Measurements from ENCODE around the gene ZNRF2.

The ZNRF2 gene

DNA sequence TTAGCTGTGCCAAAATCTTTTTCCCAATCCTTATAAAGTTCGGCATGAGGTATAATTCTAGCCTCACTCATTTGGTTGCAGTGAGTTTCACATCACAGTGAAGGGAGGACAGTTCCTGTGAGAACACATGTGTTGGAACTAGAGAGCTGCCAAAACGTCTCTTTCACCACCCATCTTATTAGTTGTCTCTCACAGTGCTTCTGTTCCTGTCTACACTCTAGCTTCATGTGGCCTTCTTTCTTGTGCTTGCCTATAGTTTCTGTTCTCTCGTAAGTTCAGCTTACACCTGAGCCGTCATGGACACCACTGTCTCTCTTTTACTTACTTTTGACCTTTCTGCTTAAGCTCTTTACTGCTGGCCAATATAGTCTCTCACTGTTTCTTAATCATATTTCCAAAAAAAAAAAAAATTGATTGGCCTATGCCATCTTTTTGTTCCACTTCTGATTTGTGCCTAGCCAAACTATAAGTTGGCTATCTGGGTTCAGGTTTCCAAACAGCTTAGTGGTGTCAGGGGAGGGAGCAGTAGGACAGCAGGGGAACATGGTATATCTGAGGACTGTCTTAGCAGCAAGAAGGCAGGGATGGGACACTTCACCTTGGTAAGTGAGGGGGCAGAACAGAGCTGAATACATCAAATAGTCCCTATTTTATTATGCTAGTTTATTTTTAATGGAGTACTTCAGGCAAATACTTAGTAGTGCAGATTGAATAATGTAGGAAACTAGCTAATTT is 38.0 kb downstream of the ZNRF2 start:
- peak; percentile 80 for TF ChIP-seq MAX (IDR thresholded peaks at IDR 0.05; ENCODE audit: low read depth, low read length)
- no peak for TF ChIP-seq CTCF (IDR thresholded peaks at IDR 0.05; ENCODE audit: low read depth, low read length)
- TF ChIP-seq MYC (IDR thresholded peaks at IDR 0.05; ENCODE audit: low read depth, low read length): peak; percentile 46; the same call in 1 of the 2 replicates
- no peak for TF ChIP-seq POLR2A (IDR thresholded peaks at IDR 0.05; ENCODE audit: extremely low read depth, insufficient read length)
- peak; percentile 77 for DNase-seq (ENCODE audit: low read depth)
- H3K4me3 ChIP-seq (ENCODE audit: low read depth, low read length): peak overlapping the region; percentile 65

DNA sequence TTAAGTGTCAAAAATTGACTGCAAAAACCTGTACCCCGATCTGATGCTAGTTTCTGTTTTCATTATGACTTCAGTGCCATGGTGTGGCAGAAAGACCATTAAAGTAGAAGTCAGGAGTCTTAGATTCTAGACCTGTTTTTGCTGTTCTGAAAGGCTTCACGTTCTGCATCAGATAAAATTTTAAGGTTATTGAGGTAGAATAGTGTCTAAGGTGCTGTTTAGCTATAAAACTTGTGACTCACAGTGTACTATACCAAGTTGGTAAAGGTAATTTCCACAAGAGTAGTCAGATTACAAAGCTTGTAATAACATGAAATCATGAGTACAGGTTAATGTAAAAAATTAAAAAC is 38.6 kb downstream of the ZNRF2 start:
- no peak for TF ChIP-seq MYC (IDR thresholded peaks at IDR 0.05; ENCODE audit: low read depth, low read length)
- TF ChIP-seq CTCF (IDR thresholded peaks at IDR 0.05; ENCODE audit: low read depth, low read length): no peak
- no peak for TF ChIP-seq POLR2A (IDR thresholded peaks at IDR 0.05; ENCODE audit: extremely low read depth, insufficient read length)
- no peak for TF ChIP-seq MAX (IDR thresholded peaks at IDR 0.05; ENCODE audit: low read depth, low read length)
- no peak overlapping the region for H3K4me3 ChIP-seq (ENCODE audit: low read depth, low read length)
- DNase-seq (ENCODE audit: low read depth): no peak

DNA sequence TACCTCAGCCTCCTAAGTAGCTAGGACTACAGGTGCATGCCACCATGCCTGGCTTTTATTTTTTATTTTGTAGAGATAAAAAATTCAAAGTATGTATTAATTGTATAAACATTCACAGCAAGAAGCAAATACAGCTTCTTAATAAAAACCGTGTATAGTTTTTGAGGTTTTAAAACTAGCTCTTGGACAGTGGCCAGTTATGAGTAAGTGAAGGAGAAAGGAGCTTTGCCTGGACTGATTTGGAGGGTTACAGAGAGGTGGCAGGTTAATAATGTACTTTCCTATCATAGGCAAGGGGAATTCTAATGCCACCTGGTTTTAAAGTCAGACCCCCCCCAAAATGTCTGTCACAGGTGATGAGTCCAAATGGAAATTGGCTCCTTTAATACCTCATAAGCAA is 43.4 kb downstream of the ZNRF2 start:
- no peak overlapping the region for H3K4me3 ChIP-seq (ENCODE audit: low read depth, low read length)
- DNase-seq (ENCODE audit: low read depth): no peak
- no peak for TF ChIP-seq CTCF (IDR thresholded peaks at IDR 0.05; ENCODE audit: low read depth, low read length)
- no peak for TF ChIP-seq POLR2A (IDR thresholded peaks at IDR 0.05; ENCODE audit: extremely low read depth, insufficient read length)
- no peak for TF ChIP-seq MYC (IDR thresholded peaks at IDR 0.05; ENCODE audit: low read depth, low read length)
- TF ChIP-seq MAX (IDR thresholded peaks at IDR 0.05; ENCODE audit: low read depth, low read length): no peak

- DNase-seq (ENCODE audit: low read depth): no peak
- no peak overlapping the region for H3K4me3 ChIP-seq (ENCODE audit: low read depth, low read length)
- TF ChIP-seq CTCF (IDR thresholded peaks at IDR 0.05; ENCODE audit: low read depth, low read length) (no peak), MYC (IDR thresholded peaks at IDR 0.05; ENCODE audit: low read depth, low read length) (no peak), POLR2A (IDR thresholded peaks at IDR 0.05; ENCODE audit: extremely low read depth, insufficient read length) (no peak), MAX (IDR thresholded peaks at IDR 0.05; ENCODE audit: low read depth, low read length) (no peak)
These were observed 44.0 kb downstream of the ZNRF2 start for GRCh38 chr7:30328381-30328780.

- peak; percentile 40 for DNase-seq (ENCODE audit: low read depth)
- no peak overlapping the region for H3K4me3 ChIP-seq (ENCODE audit: low read depth, low read length)
- TF ChIP-seq CTCF (IDR thresholded peaks at IDR 0.05; ENCODE audit: low read depth, low read length): no peak
- TF ChIP-seq MAX (IDR thresholded peaks at IDR 0.05; ENCODE audit: low read depth, low read length): no peak
- no peak for TF ChIP-seq POLR2A (IDR thresholded peaks at IDR 0.05; ENCODE audit: extremely low read depth, insufficient read length)
- no peak for TF ChIP-seq MYC (IDR thresholded peaks at IDR 0.05; ENCODE audit: low read depth, low read length)
These were observed 45.3 kb downstream of the ZNRF2 start for GRCh38 chr7:30329716-30330115.
